ENCODE results near the gene ST14. TPM values are rescaled to one million over a fixed set of nuclear protein-coding genes. Genes with fewer than 3 reads are reported as not detected.
A peak's percentile ranks its signal among the peaks of the same experiment; 100 is the strongest.

ST14 gene
- polyA plus RNA-seq, 3 donors = 13.3 to 36.0 (median 23.6) TPM

GRCh38 chr11:130145311-130145812 is 14.2 kb upstream of the ST14 start:
- H3K9ac ChIP-seq (ENCODE audit: insufficient read depth, low read length, poor library complexity, severe bottlenecking) = no peak overlapping the region
- H3K36me3 Mint-ChIP-seq = peaks cover 67 to 81% of the 10 kb centered on the region in 2 donors
- TF ChIP-seq CTCF (IDR thresholded peaks at IDR 0.05) = no peak
- 100% methylated on average over 1 of the region's 3 CpGs for WGBS (ENCODE audit: insufficient coverage)
- peaks cover 51% of the 10 kb centered on the region for H3K79me2 ChIP-seq (ENCODE audit: insufficient read depth, low read length)
- H3K9me3 Mint-ChIP-seq = no peaks in the 10 kb centered on the region
- no peaks in the 10 kb centered on the region for H3K9me3 ChIP-seq (replicated peaks in 1 of 2; ENCODE audit: control insufficient read depth in 1 of 2, insufficient read depth in 1 of 2, low read length in 2 of 2)
- no peak overlapping the region for H3K4me3 ChIP-seq (replicated peaks in 1 of 3; ENCODE audit: low read depth in 2 of 3, low read length in 3 of 3)
- no peak overlapping the region for H3K4me3 Mint-ChIP-seq
- H2AFZ ChIP-seq (ENCODE audit: insufficient read depth, low read depth, low read length, poor library complexity, severe bottlenecking) = no peak overlapping the region
- H3K27ac Mint-ChIP-seq = peak overlapping the region; percentile 89 to 98 (median 96)
- no peaks in the 10 kb centered on the region for H3K27me3 ChIP-seq (ENCODE audit: control insufficient read depth in 2 of 2, insufficient read depth in 2 of 2, low read length in 2 of 2)
- DNase-seq = no peak
- peaks cover 49% of the 10 kb centered on the region for H4K20me1 ChIP-seq (ENCODE audit: insufficient read depth, low read length)
- H3K27me3 Mint-ChIP-seq (ENCODE audit: low read depth in 3 of 3) = peaks cover 0 to 2% (median 0%) of the 10 kb centered on the region in 3 donors
- peak overlapping the region; percentile 91 to 92 for H3K27ac ChIP-seq (ENCODE audit: low read depth in 1 of 2, low read length in 2 of 2)
- peaks cover 47% of the 10 kb centered on the region for H3K4me1 Mint-ChIP-seq
- intact Hi-C loops (cut with micrococcal nuclease) = no loop called here
- H3K36me3 ChIP-seq (replicated peaks in 1 of 2; ENCODE audit: control insufficient read depth in 1 of 2, insufficient read depth in 2 of 2, low read length in 2 of 2) = peaks cover 52 to 71% of the 10 kb centered on the region in 2 donors
- H3K4me1 ChIP-seq (ENCODE audit: control insufficient read depth in 1 of 2, insufficient read depth in 2 of 2, low read length in 2 of 2) = peaks cover 40 to 45% of the 10 kb centered on the region in 2 donors
- H3K4me2 ChIP-seq (replicated peaks; ENCODE audit: extremely low read depth, low read length, poor library complexity, severe bottlenecking) = no peak overlapping the region

- intact Hi-C loops (cut with micrococcal nuclease) = no loop called here
- peaks cover 53% of the 10 kb centered on the region for H3K4me1 Mint-ChIP-seq
- H3K4me3 Mint-ChIP-seq = peak overlapping the region in 1 of 2 donors; percentile 16
- no peak overlapping the region for H2AFZ ChIP-seq (ENCODE audit: insufficient read depth, low read depth, low read length, poor library complexity, severe bottlenecking)
- H3K36me3 ChIP-seq (replicated peaks in 1 of 2; ENCODE audit: control insufficient read depth in 1 of 2, insufficient read depth in 2 of 2, low read length in 2 of 2) = peaks cover 48 to 67% of the 10 kb centered on the region in 2 donors
- H3K9me3 ChIP-seq (replicated peaks in 1 of 2; ENCODE audit: control insufficient read depth in 1 of 2, insufficient read depth in 1 of 2, low read length in 2 of 2) = no peaks in the 10 kb centered on the region
- no peaks in the 10 kb centered on the region for H3K9me3 Mint-ChIP-seq
- peaks cover 48% of the 10 kb centered on the region for H3K79me2 ChIP-seq (ENCODE audit: insufficient read depth, low read length)
- WGBS (ENCODE audit: insufficient coverage) = 55% methylated on average over 6 of the region's 15 CpGs
- peak overlapping the region; percentile 41 for H3K4me2 ChIP-seq (replicated peaks; ENCODE audit: extremely low read depth, low read length, poor library complexity, severe bottlenecking)
- peak overlapping the region in 1 of 3 experiments; percentile 44 for H3K4me3 ChIP-seq (replicated peaks in 1 of 3; ENCODE audit: low read depth in 2 of 3, low read length in 3 of 3)
- peaks cover 0 to 2% (median 0%) of the 10 kb centered on the region in 3 donors for H3K27me3 Mint-ChIP-seq (ENCODE audit: low read depth in 3 of 3)
- peak overlapping the region; percentile 91 to 92 for H3K27ac ChIP-seq (ENCODE audit: low read depth in 1 of 2, low read length in 2 of 2)
- TF ChIP-seq CTCF (IDR thresholded peaks at IDR 0.05) = peak; percentile 35
- H3K27me3 ChIP-seq (ENCODE audit: control insufficient read depth in 2 of 2, insufficient read depth in 2 of 2, low read length in 2 of 2) = no peaks in the 10 kb centered on the region
- peak in 2 of 3 donors; percentile 45 to 68 for DNase-seq
- peak overlapping the region; percentile 50 for H3K9ac ChIP-seq (ENCODE audit: insufficient read depth, low read length, poor library complexity, severe bottlenecking)
- H3K4me1 ChIP-seq (ENCODE audit: control insufficient read depth in 1 of 2, insufficient read depth in 2 of 2, low read length in 2 of 2) = peaks cover 40 to 45% of the 10 kb centered on the region in 2 donors
- H4K20me1 ChIP-seq (ENCODE audit: insufficient read depth, low read length) = peaks cover 42% of the 10 kb centered on the region
- peaks cover 64 to 81% of the 10 kb centered on the region in 2 donors for H3K36me3 Mint-ChIP-seq
- H3K27ac Mint-ChIP-seq = peak overlapping the region; percentile 89 to 98 (median 96)
Measured at GRCh38 chr11:130145975-130146776, 13.4 kb upstream of the ST14 start.

Data from CD14-positive monocyte (primary cell).